HG03060 (cell line): ENCODE results near the gene CNPY1.

Experiments used
- ATAC-seq: cut with Tn5 transposase; IDR thresholded peaks from one replicate; pipeline ENCODE4 v1.9.1; 2021; ENCODE audit warnings: low read depth, moderate number of reproducible peaks; ENCODE audit not compliant: unreplicated experiment

CNPY1 gene

GRCh38 chr7:155560196-155560885, 14.0 kb upstream of the CNPY1 start:
- ATAC-seq: no peak

GRCh38 chr7:155559519-155560108, 13.3 kb upstream of the CNPY1 start:
- no peak for ATAC-seq

DNA sequence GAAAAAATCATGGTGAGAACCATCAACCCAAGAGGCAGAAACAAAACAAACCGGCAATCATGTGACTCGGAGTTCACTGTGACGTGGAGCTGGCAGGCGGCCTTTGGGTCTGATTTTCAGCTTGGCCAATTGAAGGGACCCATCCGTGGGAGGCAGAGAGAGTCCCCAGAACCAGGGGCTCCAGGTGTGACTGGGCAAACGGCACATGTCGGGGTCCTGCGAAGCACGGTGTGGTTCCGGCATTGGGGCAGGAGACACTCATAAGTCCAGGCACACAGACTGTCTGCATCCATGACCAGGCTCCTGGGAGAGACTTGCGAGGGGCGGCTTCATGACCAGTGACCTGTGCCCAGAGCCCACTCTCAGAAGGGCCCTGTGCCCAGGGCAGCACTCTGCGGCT, 12.6 kb upstream of the CNPY1 start:
- no peak for ATAC-seq

GRCh38 chr7:155558351-155558750, 12.0 kb upstream of the CNPY1 start:
- no peak for ATAC-seq

GRCh38 chr7:155557778-155558177, 11.4 kb upstream of the CNPY1 start:
- no peak for ATAC-seq

DNA sequence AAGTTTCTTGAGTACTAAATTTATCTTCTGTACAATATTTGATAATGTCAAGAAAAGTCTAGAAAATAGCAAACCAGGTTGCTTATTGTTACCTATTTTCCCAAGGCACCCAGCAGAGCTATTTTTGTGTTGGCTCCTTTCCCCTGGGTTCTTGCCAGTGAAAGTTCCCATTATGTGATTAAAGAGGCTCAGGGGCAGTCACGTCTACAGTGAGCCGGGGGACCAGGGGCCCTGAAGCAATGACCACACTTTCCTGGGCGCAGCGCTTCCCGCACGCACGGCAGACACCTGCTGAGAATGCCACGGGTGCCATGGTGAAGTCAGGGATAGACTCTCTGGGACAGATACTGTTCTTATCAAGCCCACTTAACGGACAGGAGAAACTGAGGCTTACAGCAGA, 10.4 kb upstream of the CNPY1 start:
- ATAC-seq: no peak

- ATAC-seq: no peak
Observed at GRCh38 chr7:155555116-155555695, 8.8 kb upstream of the CNPY1 start.

- ATAC-seq: no peak
Observed at GRCh38 chr7:155553871-155554270, 7.5 kb upstream of the CNPY1 start.

GRCh38 chr7:155551785-155552611, 5.6 kb upstream of the CNPY1 start:
- ATAC-seq: no peak

DNA sequence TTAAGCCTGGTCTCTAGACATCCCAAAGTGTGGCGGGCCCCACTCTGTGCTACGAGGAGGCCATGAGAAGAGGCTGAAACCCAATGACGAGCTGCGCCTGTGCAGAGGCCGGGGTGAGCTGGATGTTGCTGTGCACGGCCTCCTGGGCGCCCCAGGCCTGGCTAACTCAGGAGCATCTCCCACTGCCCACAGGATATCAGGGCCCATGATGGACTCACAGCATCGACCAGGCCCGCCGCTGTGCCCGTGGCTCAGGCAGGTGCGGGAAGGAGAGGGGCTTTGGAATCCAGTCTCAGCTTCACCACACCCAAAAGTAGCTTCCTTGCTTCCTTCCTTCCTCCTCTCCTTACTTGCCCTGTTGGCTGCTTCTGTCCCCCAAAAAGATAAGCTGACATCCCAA, 4.6 kb upstream of the CNPY1 start:
- no peak for ATAC-seq

- no peak for ATAC-seq
Observed at GRCh38 chr7:155549226-155549625, 2.9 kb upstream of the CNPY1 start.

DNA sequence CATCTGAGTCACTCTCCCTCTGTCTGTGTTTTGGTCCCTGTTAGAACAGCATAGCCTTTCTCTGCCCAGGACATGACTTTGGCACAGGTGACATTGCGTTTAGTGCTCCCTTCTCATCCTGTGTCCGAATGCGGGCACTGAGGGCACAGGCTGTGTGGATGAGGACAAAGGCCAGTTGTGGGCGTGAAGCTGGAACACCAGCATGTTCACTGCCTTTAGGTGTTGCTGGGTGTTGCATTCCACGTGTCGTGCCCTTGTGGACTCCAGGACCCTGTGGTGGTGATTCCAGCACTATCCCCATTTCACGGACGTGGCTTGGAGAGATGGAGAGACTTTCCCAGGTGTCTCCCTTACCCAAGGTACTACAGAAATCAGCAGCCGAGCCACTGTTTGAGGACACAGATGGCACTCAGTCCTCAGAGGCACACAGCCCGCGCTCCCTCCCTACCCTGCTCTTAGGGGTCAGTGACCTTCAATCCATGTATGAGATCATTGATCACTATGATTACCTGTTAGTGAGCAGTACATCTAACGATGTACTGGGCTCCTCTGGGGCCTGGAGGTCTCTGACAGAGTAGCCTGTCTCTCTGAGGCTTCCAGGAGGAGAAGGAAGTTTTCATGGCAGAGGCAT, 917 bp upstream of the CNPY1 start:
- ATAC-seq: no peak

DNA sequence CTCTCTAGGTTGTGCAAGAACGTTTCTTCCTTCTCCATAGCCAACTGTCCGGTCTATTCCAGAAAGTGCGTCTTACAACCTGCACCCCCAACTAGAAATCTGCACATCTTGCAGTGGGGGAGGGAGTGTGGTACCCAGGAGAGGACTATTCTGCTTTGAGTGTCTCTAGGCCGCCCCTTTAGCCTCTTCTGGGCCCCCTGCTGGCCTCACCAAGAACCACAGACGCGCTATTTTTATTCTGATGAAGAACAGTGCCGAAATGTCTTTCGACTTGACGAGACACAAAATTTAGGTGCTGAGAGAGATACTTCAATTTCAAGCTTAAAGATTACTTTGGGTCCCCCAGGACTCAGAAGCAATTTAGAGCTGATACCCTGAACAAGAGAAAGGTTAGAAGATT, 1.0 kb downstream of the CNPY1 start:
- ATAC-seq: no peak

DNA sequence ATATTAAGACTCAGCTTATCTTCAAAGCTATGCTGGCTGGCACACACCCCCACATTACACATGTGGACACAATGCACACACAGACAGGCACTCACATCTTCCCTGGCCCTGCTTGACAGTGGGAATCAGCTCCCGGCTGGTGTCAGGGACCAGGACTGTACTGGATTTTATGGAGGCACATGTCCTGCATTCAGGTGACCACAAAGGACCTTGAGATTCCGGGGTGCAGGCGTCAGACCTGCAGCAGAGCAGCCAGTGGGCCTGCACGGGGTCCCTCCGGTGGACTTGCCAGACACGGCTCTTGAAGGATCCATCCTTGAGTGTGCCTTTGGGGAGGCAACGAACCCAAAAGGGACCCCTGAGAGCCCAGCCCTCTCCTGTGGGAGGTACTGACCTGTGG, 1.9 kb downstream of the CNPY1 start:
- ATAC-seq: no peak

- ATAC-seq: no peak
Observed at GRCh38 chr7:155543926-155544325, 2.4 kb downstream of the CNPY1 start.

DNA sequence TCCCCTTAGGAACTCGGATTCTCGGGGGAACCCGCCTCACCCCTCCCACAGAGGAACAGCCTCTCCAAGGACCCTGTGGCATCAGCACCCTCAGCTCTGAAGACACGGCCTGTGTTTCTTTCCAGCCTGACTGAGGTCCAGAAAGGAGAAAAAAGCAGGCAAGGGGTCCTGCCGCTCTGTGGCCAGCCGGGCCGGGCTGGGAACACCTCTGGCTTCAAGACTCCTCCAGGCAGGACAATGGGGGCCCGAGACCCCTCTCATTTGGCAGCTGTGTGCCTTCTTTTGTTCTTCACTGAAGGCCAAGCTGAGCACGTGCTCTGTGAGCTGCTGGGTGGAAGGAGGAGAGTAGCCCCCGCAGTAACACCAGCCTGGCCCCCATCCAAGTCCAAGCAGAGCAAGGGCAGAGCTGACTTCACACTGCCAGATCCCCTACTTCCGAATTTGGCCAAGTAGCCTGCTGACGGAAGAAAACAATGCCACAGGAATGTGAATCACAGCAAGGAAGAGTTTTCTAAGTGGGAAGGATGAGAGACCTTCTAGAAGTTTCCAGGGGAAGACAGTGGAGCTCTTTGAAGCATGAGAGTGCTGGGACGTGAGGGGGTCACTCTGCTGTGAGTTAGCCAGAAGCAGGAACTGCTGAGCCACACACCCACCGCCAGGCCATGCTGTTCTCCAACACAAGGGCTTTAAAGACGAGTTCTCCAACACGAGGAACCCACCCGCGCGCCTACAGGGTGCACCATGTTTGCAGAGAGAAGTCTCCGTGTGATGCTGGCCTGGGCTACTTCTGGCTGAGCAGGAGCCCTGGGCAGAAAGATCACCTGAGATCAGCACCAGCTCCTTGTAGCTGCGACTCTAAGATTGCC, 3.1 kb downstream of the CNPY1 start:
- no peak for ATAC-seq

DNA sequence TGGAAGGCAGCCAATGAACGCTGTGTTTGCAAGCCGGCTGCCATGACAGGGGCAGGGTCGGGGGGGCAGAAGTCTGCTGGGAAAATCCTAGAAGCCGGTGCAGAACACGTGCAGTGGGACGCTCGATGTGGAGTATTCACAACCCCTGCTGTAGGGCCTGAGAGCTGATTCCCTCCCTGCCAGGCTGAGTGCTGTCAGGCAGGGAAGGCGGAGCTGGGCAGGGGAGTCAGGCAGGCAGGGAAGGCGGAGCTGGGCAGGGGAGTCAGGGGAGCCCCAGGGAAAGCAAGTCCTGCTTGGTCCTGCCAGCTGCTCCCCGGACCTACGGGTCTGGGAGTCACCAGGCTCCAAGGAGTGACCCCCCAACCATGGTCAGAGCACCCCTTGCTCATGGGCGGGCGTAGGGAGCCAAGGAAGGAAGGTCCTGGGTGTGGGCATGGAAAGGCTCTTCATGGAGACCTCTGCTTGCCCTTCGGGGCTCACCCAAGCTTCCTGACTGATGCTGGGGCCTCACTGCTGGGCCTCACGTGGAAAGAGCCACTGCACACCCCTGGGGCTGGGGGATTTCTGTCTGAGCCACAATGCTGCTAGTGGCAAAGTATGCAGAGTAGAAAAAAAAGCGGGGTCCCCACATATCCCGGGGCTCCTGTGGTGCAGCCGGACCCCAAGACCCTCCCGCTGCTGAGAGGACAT, 4.2 kb downstream of the CNPY1 start:
- ATAC-seq: no peak

- ATAC-seq: no peak
Observed at GRCh38 chr7:155540553-155540952, 5.8 kb downstream of the CNPY1 start.

GRCh38 chr7:155538293-155538692, 8.1 kb downstream of the CNPY1 start:
- ATAC-seq: no peak
